Left lung (tissue), 10 donors: ENCODE measurements around the gene FATE1. TPM values are rescaled to one million over a fixed set of nuclear protein-coding genes. Genes with fewer than 3 reads are reported as not detected.

Experiments used
- ATAC-seq: fragments of 200-7000 bp; cut with Tn5 transposase; one replicate; pipeline ENCODE4 v1.9.1; 2020; ENCODE audit warnings: moderate library complexity
- DNase-seq, 4 donors: peaks; one replicate each; pipeline ENCODE4 v3.0.0-alpha.2; 2013 to 2020
- H3K27ac ChIP-seq, 2 donors: fragments of 200-600 bp; sonication (generic) in 1 of 2; one replicate each; pipeline versions ENCODE4 v1.5.0 to v1.8.0; 2020 to 2021
- H3K27me3 ChIP-seq, 2 donors: fragments of 200-600 bp; sonication (generic) in 1 of 2; one replicate each; pipeline versions ENCODE4 v1.5.0 to v1.8.0; 2020 to 2021
- H3K36me3 ChIP-seq, 2 donors: fragments of 200-600 bp; sonication (generic) in 1 of 2; one replicate each; pipeline versions ENCODE4 v1.5.0 to v1.8.0; 2020 to 2021
- H3K4me1 ChIP-seq, 2 donors: fragments of 200-600 bp; one replicate each; pipeline ENCODE4 v1.8.0; 2021
- H3K4me3 ChIP-seq, 2 donors: fragments of 200-600 bp; sonication (generic) in 1 of 2; one replicate each; pipeline versions ENCODE4 v1.5.0 to v1.8.0; 2020 to 2021; ENCODE audit warnings: mild to moderate bottlenecking in 1 of 2
- H3K9me3 ChIP-seq, 2 donors: fragments of 200-600 bp; sonication (generic) in 1 of 2; one replicate each; pipeline versions ENCODE4 v1.5.0 to v1.8.0; 2020 to 2021
- intact Hi-C, 2 donors: fragments of 100-400 bp; cut with DNase I; formaldehyde crosslinking; loops; one replicate each; pipeline versions ENCODE4 v1.11.2 to v1.14.2; 2022
- polyA plus RNA-seq, 6 donors: library from polyadenylated mRNA; unstranded; fragments of 120-200 nt; gene quantifications; one replicate each; pipeline ENCODE4 v1.2.1, GENCODE V29; 2013; ENCODE audit not compliant: insufficient read length in 6 of 6
- total RNA-seq, 2 donors: library from RNA; stranded (reverse); fragmentation: NEBNext Ultra II Directional; extraction: Animal tissue kit (Norgen Biotek cat#: 25700); gene quantifications; one replicate each; pipeline ENCODE4 v1.2.1, GENCODE V29; 2021
- TF ChIP-seq, protein P1 (sequence below), 2 donors: fragments of 200-600 bp; sonication (generic) in 1 of 2; IDR thresholded peaks; one replicate each; pipeline versions ENCODE4 v1.5.0 to v1.8.0; 2021; ENCODE audit warnings: antibody characterized with exemption in 2 of 2
- donor health status: DM: no; HTN: yes; CAD: no.
- donor health status: DM: no; HTN: no; CAD: no.

The FATE1 gene
- total and polyA plus RNA-seq, 8 donors, result 0.18 to 0.61 (median 0.40) TPM; not detected in 2

- Histone ChIP-seq H3K27ac (no peak overlapping the region), H3K36me3 (no peaks in the 10 kb centered on the region), H3K4me1 (no peaks in the 10 kb centered on the region), H3K27me3 (no peaks in the 10 kb centered on the region), H3K9me3 (no peaks in the 10 kb centered on the region), H3K4me3 (no peak overlapping the region)
- TF ChIP-seq, protein P1, sequence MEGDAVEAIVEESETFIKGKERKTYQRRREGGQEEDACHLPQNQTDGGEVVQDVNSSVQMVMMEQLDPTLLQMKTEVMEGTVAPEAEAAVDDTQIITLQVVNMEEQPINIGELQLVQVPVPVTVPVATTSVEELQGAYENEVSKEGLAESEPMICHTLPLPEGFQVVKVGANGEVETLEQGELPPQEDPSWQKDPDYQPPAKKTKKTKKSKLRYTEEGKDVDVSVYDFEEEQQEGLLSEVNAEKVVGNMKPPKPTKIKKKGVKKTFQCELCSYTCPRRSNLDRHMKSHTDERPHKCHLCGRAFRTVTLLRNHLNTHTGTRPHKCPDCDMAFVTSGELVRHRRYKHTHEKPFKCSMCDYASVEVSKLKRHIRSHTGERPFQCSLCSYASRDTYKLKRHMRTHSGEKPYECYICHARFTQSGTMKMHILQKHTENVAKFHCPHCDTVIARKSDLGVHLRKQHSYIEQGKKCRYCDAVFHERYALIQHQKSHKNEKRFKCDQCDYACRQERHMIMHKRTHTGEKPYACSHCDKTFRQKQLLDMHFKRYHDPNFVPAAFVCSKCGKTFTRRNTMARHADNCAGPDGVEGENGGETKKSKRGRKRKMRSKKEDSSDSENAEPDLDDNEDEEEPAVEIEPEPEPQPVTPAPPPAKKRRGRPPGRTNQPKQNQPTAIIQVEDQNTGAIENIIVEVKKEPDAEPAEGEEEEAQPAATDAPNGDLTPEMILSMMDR (IDR thresholded peaks at IDR 0.05), result no peak
- DNase-seq (no peak), ATAC-seq (no peak)
- intact Hi-C loops, result loop anchor here in 1 of 2 donors (5.0 kb wide), 1 partner anchor 887 kb away; the partner anchor contains the start of gene GABRQ
Observed at GRCh38 chrX:151750511-151750910, 34.7 kb downstream of the FATE1 start.

- no peak overlapping the region for H3K4me3 ChIP-seq
- H3K36me3 ChIP-seq, result no peaks in the 10 kb centered on the region
- TF ChIP-seq, protein P1 (IDR thresholded peaks at IDR 0.05), result no peak
- no peaks in the 10 kb centered on the region for H3K27me3 ChIP-seq
- H3K9me3 ChIP-seq, result no peaks in the 10 kb centered on the region
- no peaks in the 10 kb centered on the region for H3K4me1 ChIP-seq
- H3K27ac ChIP-seq, result no peak overlapping the region
- no peak for ATAC-seq
- intact Hi-C loops, result loop anchor here in 1 of 2 donors (5.0 kb wide), 1 partner anchor 884 kb away; the partner anchor contains the start of gene GABRQ
- no peak for DNase-seq
Observed at GRCh38 chrX:151752847-151753246, 37.0 kb downstream of the FATE1 start.

- ATAC-seq (peak; percentile 97), DNase-seq (peak; percentile 34 to 65 (median 53))
- no peaks in the 10 kb centered on the region for H3K27me3 ChIP-seq
- H3K36me3 ChIP-seq, result no peaks in the 10 kb centered on the region
- intact Hi-C loops, result loop anchor here in 1 of 2 donors (5.0 kb wide), 1 partner anchor 884 kb away; the partner anchor contains the start of gene GABRQ
- H3K27ac ChIP-seq, result no peak overlapping the region
- TF ChIP-seq, protein P1 (IDR thresholded peaks at IDR 0.05), result peak; percentile 57 to 68
- H3K4me3 ChIP-seq, result no peak overlapping the region
- no peaks in the 10 kb centered on the region for H3K4me1 ChIP-seq
- no peaks in the 10 kb centered on the region for H3K9me3 ChIP-seq
Observed at GRCh38 chrX:151753313-151754046, 37.6 kb downstream of the FATE1 start.

GRCh38 chrX:151754047-151754429 is 38.2 kb downstream of the FATE1 start:
- no peaks in the 10 kb centered on the region for H3K36me3 ChIP-seq
- peak; percentile 12 for ATAC-seq
- TF ChIP-seq, protein P1 (IDR thresholded peaks at IDR 0.05), result no peak
- H3K4me3 ChIP-seq, result no peak overlapping the region
- intact Hi-C loops, result loop anchor here in 1 of 2 donors (5.0 kb wide), 1 partner anchor 883 kb away; the partner anchor contains the start of gene GABRQ
- H3K9me3 ChIP-seq, result no peaks in the 10 kb centered on the region
- H3K27ac ChIP-seq, result no peak overlapping the region
- no peaks in the 10 kb centered on the region for H3K27me3 ChIP-seq
- no peaks in the 10 kb centered on the region for H3K4me1 ChIP-seq
- no peak for DNase-seq

GRCh38 chrX:151754641-151755215 is 38.9 kb downstream of the FATE1 start:
- Histone ChIP-seq H3K36me3 (no peaks in the 10 kb centered on the region), H3K27me3 (no peaks in the 10 kb centered on the region), H3K9me3 (no peaks in the 10 kb centered on the region), H3K4me1 (no peaks in the 10 kb centered on the region), H3K4me3 (no peak overlapping the region), H3K27ac (no peak overlapping the region)
- TF ChIP-seq, protein P1 (IDR thresholded peaks at IDR 0.05), result no peak
- no peak for ATAC-seq
- no peak for DNase-seq
- intact Hi-C loops, result loop anchor here in 1 of 2 donors (5.0 kb wide), 1 partner anchor 883 kb away; the partner anchor contains the start of gene GABRQ
